Activated CD8-positive, alpha-beta memory T cell treated with anti-CD3 and anti-CD28 coated beads, Interleukin-2, amount 50 U/mL, for 48 hours (primary cell): ENCODE measurements around the gene SOX2.

Source experiments
- DNase-seq: peaks from one replicate; pipeline ENCODE4 v3.0.0-alpha.2; 2020

The SOX2 gene

GRCh38 chr3:181723625-181724191 is 12.0 kb downstream of the SOX2 start:
- no peak for DNase-seq

GRCh38 chr3:181724192-181724965 is 12.7 kb downstream of the SOX2 start:
- no peak for DNase-seq

DNA sequence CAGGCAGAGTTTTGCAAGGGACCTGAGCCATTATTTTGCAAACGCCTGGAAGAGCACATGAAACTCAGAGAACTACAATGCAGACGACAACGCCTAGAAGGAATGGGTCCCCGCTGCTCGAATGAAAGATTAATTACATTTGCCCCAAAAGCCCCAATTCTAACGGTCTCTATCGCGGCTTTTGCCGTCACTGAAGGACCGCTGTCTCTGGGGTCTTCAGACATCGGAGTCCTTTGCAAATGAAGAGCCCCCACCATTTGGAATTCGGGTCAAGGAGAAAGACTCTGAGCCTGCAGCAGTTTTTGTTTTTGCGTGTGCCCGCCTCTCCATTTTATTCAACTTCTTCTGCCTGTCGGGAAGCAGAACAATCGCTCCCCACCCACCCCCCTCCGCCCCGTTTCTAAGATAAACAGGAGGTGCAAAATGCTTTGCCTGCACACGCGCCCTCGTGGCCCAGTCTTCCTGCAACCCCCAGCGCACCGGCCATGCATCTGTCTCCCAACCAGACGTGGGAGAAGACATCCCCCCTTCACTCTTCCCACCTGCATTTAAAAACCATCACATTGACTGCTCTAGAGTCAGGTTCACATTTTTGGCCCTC is 13.5 kb downstream of the SOX2 start:
- no peak for DNase-seq

- DNase-seq, result no peak
Measured at GRCh38 chr3:181725830-181726229, 14.1 kb downstream of the SOX2 start.

- no peak for DNase-seq
Measured at GRCh38 chr3:181726351-181727330, 14.9 kb downstream of the SOX2 start.

DNA sequence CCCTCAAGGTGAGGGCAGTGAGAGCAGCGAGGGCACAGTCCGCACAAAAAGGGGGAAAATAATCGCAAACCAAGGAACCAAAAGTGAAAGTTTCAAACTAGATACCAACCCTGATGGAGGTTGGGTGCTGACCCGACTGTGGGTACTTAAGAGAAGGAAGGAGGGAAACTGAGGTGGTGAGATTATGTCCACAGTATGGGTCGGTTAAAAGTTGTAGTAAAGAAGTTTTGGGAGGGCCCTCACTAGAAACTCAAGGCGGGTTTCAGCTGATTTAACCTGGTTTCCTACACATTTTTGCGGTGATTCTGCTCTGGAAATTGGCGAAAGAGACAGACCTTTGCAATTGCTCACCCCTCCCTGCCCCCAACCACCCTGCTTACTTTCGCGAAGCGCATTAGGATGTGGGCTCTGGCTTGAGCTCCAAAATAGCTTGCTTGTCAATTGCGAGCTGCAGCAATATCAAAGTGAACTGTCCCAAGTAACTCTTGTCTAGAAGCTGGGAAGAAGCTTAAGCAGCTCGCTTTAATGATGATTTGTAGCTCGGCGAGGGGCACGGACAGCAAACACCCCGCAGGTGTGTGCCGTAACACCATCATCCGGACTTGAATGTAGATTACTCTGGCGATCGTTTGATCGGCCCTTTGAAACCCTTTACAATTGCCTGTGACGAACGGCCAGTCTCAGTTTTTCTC is 15.8 kb downstream of the SOX2 start:
- DNase-seq, result no peak

DNA sequence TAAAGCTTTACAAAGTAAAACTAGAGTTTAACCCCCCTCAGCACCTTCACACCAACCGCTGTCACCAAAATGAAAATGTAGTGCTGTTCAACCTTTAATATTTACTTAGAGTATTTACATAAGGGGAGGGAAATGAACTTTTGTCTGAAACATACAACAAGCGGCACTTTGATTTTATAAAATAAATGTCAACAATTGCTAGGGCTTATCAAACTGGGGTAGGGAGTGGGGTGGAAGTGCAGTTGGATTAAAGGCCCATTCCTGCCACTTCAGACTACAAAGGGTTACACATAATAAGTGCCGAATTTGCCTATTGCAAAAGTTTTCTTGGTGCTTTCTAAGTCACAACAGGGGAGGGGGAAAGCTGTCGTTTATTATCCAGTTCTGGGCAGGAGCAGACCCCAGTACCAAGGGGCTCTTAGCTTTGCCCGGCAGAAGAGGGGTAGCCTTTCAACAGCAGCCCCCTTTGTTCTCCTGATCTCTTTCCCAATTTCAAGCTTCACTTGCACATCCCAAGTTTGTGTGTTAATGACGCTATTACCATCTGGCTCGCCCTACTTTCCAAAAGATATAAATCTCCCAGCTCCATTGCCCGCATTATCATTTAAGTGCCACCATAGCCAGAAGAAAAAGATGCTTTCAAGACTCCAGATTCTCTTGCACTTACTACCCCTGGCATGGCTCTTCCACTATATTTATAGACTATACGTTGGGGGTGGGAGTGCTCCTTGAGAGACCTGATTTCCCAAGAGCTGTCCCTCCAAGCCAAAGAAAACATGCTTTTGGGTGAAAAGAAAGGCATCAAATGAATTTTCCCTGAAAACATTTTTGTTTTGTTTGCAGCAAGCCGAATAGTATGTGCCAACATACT is 17.0 kb downstream of the SOX2 start:
- no peak for DNase-seq

GRCh38 chr3:181729341-181729869 is 17.7 kb downstream of the SOX2 start:
- no peak for DNase-seq

DNA sequence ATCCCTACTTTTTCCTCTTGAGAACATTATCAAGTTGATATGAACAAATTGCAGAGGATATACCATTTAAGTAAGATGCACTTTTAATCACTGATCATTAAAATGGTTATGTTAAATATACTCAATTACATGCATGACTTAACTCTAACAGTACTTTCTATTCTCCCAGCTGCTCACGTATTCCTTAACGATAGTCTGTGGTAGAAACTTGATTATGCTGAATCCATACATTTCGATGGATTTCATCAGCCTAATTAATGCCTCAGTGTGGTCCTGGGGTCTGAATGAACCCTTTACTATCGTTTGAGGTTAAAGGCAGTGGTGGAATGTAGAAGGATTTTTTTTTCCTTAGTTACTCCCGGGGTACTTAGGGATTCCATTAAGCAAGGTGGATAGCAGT is 18.6 kb downstream of the SOX2 start:
- DNase-seq, result no peak

GRCh38 chr3:181730934-181731333 is 19.2 kb downstream of the SOX2 start:
- no peak for DNase-seq

DNA sequence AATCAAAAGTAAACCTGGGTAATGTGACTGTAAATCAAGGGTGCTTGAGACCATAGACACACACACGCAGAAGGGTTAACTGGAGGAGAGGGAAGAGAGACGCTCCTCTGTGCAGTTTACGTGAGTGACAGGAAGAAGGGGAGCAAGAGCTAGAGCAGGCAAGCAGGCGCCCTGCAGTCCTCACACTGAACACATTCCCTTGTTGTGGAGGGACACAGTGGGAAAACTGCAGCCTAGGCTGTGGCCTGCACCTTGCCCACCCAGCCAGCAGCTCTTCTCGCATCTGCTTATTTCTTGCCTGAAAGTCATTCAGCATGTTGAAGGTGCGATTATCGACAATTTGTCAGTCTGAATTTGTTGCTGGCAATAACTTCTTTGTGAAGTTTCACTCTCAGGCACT is 24.2 kb downstream of the SOX2 start:
- no peak for DNase-seq

GRCh38 chr3:181738551-181738950 is 26.8 kb downstream of the SOX2 start:
- no peak for DNase-seq

DNA sequence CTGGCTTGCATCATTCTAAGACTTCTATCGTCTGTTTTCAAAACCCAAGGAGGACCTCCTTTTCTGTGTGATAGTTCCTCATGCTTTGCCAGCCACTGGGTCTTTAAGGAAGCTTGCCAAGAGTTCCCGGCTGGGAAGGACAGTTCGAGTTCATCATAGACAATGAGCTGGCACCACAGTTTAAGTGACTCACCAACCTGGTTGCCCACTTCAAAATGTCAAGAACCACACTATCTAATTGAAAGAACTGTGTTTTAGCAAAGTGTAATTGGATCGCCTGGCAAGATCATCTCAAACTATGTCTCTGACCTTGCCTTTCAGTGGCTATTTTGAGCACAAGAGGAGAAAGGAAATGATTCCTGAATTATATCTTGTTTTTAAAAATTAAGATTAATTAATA is 27.9 kb downstream of the SOX2 start:
- no peak for DNase-seq

DNA sequence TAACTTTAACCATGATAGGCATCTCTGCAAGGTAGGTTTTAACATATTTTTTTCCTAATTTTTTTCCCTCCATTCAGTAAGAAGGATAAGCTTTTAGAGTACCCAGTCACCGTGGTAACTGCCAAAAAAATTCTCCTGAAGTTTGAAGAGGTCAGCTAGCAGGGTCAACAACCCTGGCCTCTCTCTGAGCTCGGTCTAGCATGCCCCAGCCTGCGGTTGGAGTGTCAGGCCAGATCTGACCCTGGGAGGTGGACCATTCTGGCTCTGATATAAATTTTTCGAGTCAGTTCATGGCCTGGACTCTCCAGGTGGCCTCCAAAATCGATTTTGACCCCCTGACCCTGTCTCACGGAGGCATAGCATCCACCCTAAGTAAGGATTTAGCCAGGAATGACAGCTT is 29.7 kb downstream of the SOX2 start:
- no peak for DNase-seq

GRCh38 chr3:181752202-181752671 is 40.5 kb downstream of the SOX2 start:
- no peak for DNase-seq

GRCh38 chr3:181753391-181753790 is 41.7 kb downstream of the SOX2 start:
- no peak for DNase-seq

DNA sequence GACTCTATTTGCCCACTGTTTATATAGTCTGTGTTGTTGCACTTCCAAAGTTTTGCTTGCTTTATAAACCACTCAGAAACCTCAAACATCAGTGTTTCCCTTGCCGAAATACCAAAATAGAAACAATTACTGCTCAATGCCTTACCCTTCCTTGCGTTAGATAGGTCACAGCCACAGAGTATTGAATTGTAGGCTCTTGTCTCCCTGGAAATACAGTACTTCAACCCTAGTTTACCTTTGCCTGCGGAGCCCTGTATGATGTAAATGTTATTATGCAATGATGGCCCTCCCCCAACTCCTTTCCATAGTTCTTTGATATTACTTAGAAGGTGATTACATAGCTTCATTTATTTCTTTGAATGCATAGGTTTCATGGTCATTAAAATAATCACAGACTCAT is 44.2 kb downstream of the SOX2 start:
- DNase-seq, result no peak

DNA sequence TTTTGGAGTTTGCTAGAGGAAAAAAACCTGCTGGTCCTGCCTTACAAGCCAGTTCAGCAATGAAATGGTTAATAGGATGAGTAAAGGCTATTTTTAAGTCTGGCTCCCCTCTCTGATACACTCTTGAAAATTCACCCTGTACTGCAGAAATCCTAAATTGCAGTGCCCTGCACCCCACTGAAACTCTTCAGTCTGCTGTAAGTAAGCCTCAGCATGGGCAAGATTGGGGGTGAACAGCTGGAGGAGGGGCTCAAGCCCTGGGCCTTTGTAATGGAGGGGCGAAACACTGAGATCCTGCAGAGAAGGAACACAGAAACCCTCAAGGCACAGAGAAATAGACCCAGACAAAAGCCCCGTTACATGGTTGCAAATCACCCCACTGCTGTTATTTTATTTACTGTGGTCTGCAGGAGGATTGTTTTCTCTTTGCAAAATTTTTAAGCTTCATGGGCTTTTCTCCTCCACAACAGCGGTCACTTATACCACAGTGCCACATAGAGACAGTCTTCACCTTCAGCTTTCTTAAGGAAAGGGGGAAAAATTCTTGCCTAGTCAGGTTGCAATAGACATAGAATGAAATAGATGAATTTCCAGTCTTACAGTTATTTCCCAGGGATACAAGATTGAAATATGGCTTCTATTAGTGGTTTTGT is 45.0 kb downstream of the SOX2 start:
- DNase-seq, result no peak

DNA sequence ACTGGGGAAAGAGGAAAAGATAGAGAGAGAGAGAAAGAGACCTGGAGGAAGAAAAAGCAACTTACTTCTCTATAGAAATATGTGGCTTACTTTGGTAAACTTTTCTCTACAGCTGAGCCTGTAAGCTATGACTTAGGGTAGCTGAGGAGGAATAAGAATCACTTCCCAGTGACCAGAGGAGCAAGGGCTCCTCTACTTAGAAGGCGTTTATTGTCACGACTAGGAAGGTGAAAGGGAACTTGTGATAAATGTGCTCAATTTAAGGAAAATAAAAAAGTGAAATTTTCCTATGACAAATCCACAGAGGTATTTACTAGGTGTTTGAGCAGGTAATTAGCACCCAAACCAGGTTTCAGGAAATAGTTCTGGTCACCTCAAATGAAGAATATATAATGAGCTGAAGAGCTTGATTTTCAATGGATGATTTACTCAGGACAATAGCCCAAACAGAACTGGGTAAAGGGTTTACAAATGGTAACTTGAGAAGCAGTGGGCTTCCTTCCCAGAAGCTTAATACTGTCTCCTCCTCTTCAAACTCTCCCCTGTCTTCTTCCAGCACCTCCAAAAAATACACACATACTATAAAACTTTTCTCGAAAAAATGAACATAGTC is 46.1 kb downstream of the SOX2 start:
- DNase-seq, result no peak

DNA sequence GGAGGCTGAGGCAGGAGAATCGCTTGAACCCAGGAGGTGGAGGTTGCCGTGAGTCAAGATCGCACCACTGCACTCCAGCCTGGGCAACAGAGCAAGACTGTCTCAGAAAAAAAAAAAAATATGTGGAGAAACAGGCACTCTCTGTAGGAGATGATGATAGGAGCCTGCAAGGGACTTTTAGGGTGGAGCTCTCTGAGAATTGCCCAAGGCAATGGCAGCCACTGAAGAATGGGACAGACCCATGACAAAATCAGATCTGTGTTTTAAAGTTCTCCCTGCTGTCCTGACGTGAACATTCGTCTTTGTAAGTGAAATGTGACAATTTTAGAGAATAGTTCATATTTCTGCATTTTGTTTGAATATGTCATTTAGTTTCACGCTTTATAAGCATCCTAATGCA is 50.2 kb downstream of the SOX2 start:
- DNase-seq, result no peak
